Ishikawa (cell line): ENCODE data around the gene NAA20.

Experiments used
- CEBPB ChIP-seq: IDR thresholded peaks from 2 replicates; pipeline ENCODE4 v1.6.1; 2012
- CREB1 ChIP-seq: IDR thresholded peaks from 2 replicates; pipeline ENCODE4 v1.6.1; 2012; ENCODE audit warnings: low read depth
- EGR1 ChIP-seq: IDR thresholded peaks from 2 replicates; pipeline ENCODE4 v1.6.1; 2012
- EP300 ChIP-seq: IDR thresholded peaks from 2 replicates; pipeline ENCODE4 v1.6.1; 2012; ENCODE audit warnings: borderline replicate concordance
- FOXM1 ChIP-seq: IDR thresholded peaks from 2 replicates; pipeline ENCODE4 v1.6.1; 2012; ENCODE audit warnings: low read depth, borderline replicate concordance
- NFIC ChIP-seq: IDR thresholded peaks from 2 replicates; pipeline ENCODE4 v1.6.1; 2012
- RAD21 ChIP-seq: IDR thresholded peaks from 2 replicates; pipeline ENCODE4 v1.6.1; 2012; ENCODE audit warnings: low read depth
- TAF1 ChIP-seq: IDR thresholded peaks from 2 replicates; pipeline ENCODE4 v1.6.1; 2012; ENCODE audit warnings: low read depth, mild to moderate bottlenecking
- TCF12 ChIP-seq: IDR thresholded peaks from 2 replicates; pipeline ENCODE4 v1.6.1; 2012; ENCODE audit warnings: low read depth
- TEAD4 ChIP-seq: IDR thresholded peaks from 2 replicates; pipeline ENCODE4 v1.6.1; 2012
- YY1 ChIP-seq: IDR thresholded peaks from 2 replicates; pipeline ENCODE4 v1.6.1; 2012; ENCODE audit warnings: low read depth
- ZBTB7A ChIP-seq: IDR thresholded peaks from 2 replicates; pipeline ENCODE4 v1.6.1; 2012; ENCODE audit warnings: low read depth
- TF ChIP-seq, protein P1 (sequence below): IDR thresholded peaks from 2 replicates; pipeline ENCODE4 v1.6.1; 2012
- TF ChIP-seq, protein P2 (sequence below): IDR thresholded peaks from 2 replicates; pipeline ENCODE4 v1.6.1; 2012; ENCODE audit warnings: low read depth, mild to moderate bottlenecking
- TF ChIP-seq, protein P3 (sequence below): IDR thresholded peaks from 2 replicates; pipeline ENCODE4 v1.6.1; 2012

NAA20 gene

DNA sequence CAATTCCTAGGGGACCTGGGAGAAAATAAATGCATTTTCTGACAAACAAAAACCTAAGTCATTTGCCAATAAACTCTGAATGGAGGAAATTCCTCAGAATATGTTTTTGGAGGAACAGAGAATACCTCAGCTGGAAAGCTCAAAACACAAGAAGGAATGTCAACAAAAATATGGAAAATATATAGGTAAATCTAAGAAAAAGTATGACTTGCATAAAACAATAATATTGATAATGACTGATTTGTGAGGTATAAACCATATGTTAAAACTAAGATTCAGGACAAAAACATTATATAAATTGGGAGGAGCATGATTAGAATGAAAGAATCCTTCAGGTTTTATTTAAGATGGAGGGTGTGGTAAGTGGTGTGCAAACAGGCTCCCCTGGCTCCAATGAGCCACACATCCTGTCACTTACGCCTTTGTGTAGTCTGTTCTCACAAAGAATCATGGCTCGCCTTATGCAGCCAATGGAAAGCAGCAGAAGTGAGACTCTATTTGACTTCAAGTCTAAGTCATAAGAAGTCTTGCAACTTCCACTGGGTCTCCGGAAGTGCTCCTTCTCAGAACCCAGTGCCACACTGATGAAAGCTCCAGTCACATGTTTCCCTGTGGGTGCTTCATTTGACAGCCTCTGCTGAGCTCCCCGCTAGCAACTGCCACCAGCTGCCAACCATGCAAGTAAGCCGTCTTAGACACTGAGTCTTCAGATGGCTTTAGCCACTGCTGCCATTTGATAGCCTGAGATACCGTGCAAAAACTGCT lies 43.3 kb downstream of the NAA20 start:
- no peak for TF ChIP-seq YY1
- TF ChIP-seq EGR1, result no peak
- TF ChIP-seq TEAD4, result no peak
- TF ChIP-seq TAF1, result no peak
- no peak for TF ChIP-seq TCF12
- no peak for TF ChIP-seq CREB1

DNA sequence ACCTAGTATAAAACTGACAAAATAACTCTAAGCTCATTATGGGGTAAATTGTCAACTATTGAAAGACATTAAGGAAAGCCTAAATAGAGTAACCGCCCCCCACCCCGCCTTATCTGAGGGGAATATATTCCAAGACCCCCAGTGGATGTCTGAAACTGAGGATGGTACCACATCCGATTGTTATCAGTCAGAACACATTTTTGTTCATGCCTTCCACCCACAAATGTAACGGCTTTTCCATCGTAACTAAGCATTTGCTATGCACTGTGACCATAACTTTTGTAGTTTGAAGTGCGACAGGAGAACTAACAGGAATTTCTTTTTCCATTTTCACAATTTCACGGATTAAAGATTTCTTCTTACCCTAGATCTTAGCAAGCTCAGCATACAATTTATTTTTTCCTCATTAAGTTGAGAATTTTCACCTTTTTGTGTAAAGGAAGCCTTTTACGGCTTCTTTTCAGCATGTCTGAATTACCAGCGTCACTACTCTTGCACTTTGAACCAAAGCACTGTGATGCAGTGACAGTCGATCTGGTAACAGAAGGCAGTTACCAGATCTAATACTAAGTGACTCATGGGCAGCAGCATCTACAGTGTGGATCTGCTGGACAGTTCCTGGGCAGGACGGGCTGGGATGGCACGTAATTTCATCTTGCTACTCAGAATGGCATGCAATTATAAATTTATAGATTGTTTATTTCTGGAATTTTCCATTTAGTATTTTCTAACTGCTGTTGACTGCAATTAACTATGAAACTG lies 47.0 kb downstream of the NAA20 start:
- TF ChIP-seq, protein P1, sequence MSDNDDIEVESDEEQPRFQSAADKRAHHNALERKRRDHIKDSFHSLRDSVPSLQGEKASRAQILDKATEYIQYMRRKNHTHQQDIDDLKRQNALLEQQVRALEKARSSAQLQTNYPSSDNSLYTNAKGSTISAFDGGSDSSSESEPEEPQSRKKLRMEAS, result no peak
- TF ChIP-seq, protein P2, sequence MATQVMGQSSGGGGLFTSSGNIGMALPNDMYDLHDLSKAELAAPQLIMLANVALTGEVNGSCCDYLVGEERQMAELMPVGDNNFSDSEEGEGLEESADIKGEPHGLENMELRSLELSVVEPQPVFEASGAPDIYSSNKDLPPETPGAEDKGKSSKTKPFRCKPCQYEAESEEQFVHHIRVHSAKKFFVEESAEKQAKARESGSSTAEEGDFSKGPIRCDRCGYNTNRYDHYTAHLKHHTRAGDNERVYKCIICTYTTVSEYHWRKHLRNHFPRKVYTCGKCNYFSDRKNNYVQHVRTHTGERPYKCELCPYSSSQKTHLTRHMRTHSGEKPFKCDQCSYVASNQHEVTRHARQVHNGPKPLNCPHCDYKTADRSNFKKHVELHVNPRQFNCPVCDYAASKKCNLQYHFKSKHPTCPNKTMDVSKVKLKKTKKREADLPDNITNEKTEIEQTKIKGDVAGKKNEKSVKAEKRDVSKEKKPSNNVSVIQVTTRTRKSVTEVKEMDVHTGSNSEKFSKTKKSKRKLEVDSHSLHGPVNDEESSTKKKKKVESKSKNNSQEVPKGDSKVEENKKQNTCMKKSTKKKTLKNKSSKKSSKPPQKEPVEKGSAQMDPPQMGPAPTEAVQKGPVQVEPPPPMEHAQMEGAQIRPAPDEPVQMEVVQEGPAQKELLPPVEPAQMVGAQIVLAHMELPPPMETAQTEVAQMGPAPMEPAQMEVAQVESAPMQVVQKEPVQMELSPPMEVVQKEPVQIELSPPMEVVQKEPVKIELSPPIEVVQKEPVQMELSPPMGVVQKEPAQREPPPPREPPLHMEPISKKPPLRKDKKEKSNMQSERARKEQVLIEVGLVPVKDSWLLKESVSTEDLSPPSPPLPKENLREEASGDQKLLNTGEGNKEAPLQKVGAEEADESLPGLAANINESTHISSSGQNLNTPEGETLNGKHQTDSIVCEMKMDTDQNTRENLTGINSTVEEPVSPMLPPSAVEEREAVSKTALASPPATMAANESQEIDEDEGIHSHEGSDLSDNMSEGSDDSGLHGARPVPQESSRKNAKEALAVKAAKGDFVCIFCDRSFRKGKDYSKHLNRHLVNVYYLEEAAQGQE, result peak; percentile 66

DNA sequence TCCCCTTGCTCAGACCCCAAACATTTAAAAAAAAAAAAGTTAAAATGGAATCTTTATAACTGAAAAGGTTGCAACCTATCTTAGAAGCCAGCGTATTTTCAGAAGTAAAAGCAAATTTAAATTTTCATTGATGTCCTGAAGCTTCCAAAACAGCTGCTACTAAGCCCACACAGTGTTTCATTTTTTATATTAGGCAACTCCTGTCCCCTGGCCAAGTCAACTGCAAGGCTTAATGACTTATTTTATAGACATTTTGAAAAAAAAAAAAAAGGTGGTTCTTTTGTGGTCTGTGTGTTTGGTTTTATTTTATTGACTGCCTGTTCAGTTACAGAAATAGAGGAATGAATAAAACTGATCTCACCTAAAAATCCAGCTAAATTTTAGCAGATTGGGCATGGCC lies 48.2 kb downstream of the NAA20 start:
- TF ChIP-seq, protein P1, result no peak
- no peak for TF ChIP-seq YY1
- TF ChIP-seq EGR1, result no peak
- no peak for TF ChIP-seq RAD21
- no peak for TF ChIP-seq CREB1
- no peak for TF ChIP-seq ZBTB7A
- TF ChIP-seq, protein P2, result no peak
- no peak for TF ChIP-seq FOXM1
- TF ChIP-seq CEBPB, result no peak
- TF ChIP-seq, protein P3, sequence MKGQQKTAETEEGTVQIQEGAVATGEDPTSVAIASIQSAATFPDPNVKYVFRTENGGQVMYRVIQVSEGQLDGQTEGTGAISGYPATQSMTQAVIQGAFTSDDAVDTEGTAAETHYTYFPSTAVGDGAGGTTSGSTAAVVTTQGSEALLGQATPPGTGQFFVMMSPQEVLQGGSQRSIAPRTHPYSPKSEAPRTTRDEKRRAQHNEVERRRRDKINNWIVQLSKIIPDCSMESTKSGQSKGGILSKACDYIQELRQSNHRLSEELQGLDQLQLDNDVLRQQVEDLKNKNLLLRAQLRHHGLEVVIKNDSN, result no peak
- TF ChIP-seq NFIC, result no peak
- no peak for TF ChIP-seq TCF12
- TF ChIP-seq EP300, result no peak

DNA sequence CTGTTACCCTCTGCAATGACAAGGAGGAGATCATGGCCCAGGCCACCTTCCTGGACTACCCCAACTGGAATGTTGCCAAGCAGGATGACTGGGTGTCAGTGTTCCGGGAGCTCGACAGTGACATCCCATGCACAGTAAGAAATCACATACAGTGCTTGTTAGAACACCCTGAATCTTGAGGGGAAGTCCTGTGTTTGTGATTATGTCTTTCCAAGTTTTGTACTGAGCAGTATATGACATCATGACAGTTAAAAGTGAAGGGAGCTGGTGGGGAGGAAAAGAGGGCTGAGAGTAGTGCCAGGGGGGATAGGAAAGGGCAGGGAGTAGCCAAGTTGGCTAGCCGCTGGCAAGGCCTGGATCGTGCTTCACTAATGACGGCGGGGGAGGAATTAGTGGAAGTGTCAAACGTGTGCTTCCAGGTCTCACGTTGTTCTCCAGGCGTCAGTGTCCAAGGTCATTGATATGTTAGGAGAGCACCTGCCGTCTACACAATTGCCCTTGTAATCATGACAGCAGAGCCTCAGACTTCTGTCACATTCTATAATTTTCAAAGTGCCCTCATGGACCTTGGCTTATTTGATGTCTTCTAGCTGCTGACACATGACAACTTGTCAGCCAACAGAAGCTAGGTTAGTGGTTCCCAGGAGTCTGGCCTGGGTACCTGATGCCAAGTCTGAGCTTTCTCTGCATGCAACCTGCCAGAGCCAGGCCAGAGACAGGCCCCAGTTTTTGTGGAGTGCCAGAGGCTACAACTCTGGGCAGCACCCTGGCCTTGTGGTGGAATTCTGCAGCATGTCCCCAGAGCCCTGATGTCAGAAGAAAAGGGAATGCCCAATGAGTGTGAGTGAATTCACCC lies 53.9 kb downstream of the NAA20 start:
- TF ChIP-seq RAD21 (no peak), EGR1 (no peak), FOXM1 (no peak), TEAD4 (no peak), EP300 (no peak), TCF12 (no peak), NFIC (no peak), TAF1 (no peak), ZBTB7A (no peak), CREB1 (no peak), CEBPB (no peak), YY1 (no peak)
- TF ChIP-seq, protein P1, result no peak
- TF ChIP-seq, protein P2, result no peak
- TF ChIP-seq, protein P3, result no peak
